Subcutaneous abdominal adipose tissue (tissue), 5 donors: Measurements from ENCODE around the gene TRIM28.
A peak's percentile ranks its signal among the peaks of the same experiment; 100 is the strongest.

ENCODE experiments used
- H3K27ac ChIP-seq: one replicate; pipeline ENCODE4 v1.7.0; 2013; ENCODE audit warnings: low read depth, mild to moderate bottlenecking, inconsistent platforms, low read length, moderate library complexity
- H3K27me3 ChIP-seq, 5 donors: one replicate each; pipeline ENCODE4 v1.7.0; 2013; ENCODE audit warnings: low read length in 5 of 5, inconsistent platforms in 1 of 5; ENCODE audit not compliant: control insufficient read depth in 5 of 5, insufficient read depth in 4 of 5
- H3K36me3 ChIP-seq, 5 donors: one replicate each; pipeline ENCODE4 v1.7.0; 2013; ENCODE audit warnings: low read length in 5 of 5; ENCODE audit not compliant: control insufficient read depth in 5 of 5, insufficient read depth in 5 of 5
- H3K4me1 ChIP-seq, 5 donors: one replicate each; pipeline ENCODE4 v1.7.0; 2013; ENCODE audit warnings: low read length in 5 of 5, mild to moderate bottlenecking in 3 of 5, moderate library complexity in 1 of 5; ENCODE audit not compliant: control insufficient read depth in 5 of 5, insufficient read depth in 5 of 5
- H3K4me3 ChIP-seq, 5 donors: one replicate each; pipeline ENCODE4 v1.7.0; 2013; ENCODE audit warnings: low read length in 5 of 5, low read depth in 1 of 5
- H3K9ac ChIP-seq, 5 donors: one replicate each; pipeline ENCODE4 v1.7.0; 2013; ENCODE audit warnings: low read length in 5 of 5, mild to moderate bottlenecking in 4 of 5, moderate library complexity in 3 of 5
- H3K9me3 ChIP-seq, 5 donors: one replicate each; pipeline ENCODE4 v1.7.0; 2013; ENCODE audit warnings: low read length in 5 of 5; ENCODE audit not compliant: control insufficient read depth in 5 of 5
- donor health status: healthy.
- donor health status: healthy.
- donor health status: healthy.
- donor health status: healthy.
- donor health status: healthy.

The TRIM28 gene

GRCh38 chr19:58549664-58550361, 5.9 kb downstream of the TRIM28 start:
- Histone ChIP-seq H3K4me1 (peaks cover 17 to 40% (median 39%) of the 10 kb centered on the region in 5 donors), H3K9ac (no peak overlapping the region), H3K27ac (no peak overlapping the region), H3K36me3 (peaks cover 0 to 73% (median 63%) of the 10 kb centered on the region in 5 donors), H3K9me3 (no peaks in the 10 kb centered on the region), H3K27me3 (no peaks in the 10 kb centered on the region), H3K4me3 (no peak overlapping the region)

GRCh38 chr19:58550362-58551122, 6.7 kb downstream of the TRIM28 start:
- no peak overlapping the region for H3K4me3 ChIP-seq
- no peaks in the 10 kb centered on the region for H3K27me3 ChIP-seq
- no peak overlapping the region for H3K27ac ChIP-seq
- no peak overlapping the region for H3K9ac ChIP-seq
- H3K4me1 ChIP-seq, result peaks cover 14 to 38% (median 37%) of the 10 kb centered on the region in 5 donors
- peaks cover 0 to 73% (median 63%) of the 10 kb centered on the region in 5 donors for H3K36me3 ChIP-seq
- H3K9me3 ChIP-seq, result no peaks in the 10 kb centered on the region

GRCh38 chr19:58551123-58551497, 7.2 kb downstream of the TRIM28 start:
- Histone ChIP-seq H3K27me3 (no peaks in the 10 kb centered on the region), H3K4me1 (peaks cover 9 to 36% (median 35%) of the 10 kb centered on the region in 5 donors), H3K27ac (no peak overlapping the region), H3K4me3 (no peak overlapping the region), H3K36me3 (peaks cover 0 to 70% (median 65%) of the 10 kb centered on the region in 5 donors), H3K9ac (no peak overlapping the region), H3K9me3 (no peaks in the 10 kb centered on the region)

GRCh38 chr19:58551577-58552471, 8.0 kb downstream of the TRIM28 start:
- H3K9ac ChIP-seq, result no peak overlapping the region
- H3K27me3 ChIP-seq, result no peaks in the 10 kb centered on the region
- H3K4me1 ChIP-seq, result peaks cover 6 to 36% (median 35%) of the 10 kb centered on the region in 5 donors
- no peak overlapping the region for H3K27ac ChIP-seq
- H3K36me3 ChIP-seq, result peaks cover 0 to 72% (median 71%) of the 10 kb centered on the region in 5 donors
- H3K4me3 ChIP-seq, result no peak overlapping the region
- H3K9me3 ChIP-seq, result no peaks in the 10 kb centered on the region

- Histone ChIP-seq H3K4me1 (peaks cover 11 to 38% (median 38%) of the 10 kb centered on the region in 5 donors), H3K9me3 (no peaks in the 10 kb centered on the region), H3K27me3 (no peaks in the 10 kb centered on the region), H3K27ac (no peak overlapping the region), H3K36me3 (peaks cover 0 to 66% (median 65%) of the 10 kb centered on the region in 5 donors), H3K9ac (no peak overlapping the region), H3K4me3 (no peak overlapping the region)
These were observed 8.8 kb downstream of the TRIM28 start for GRCh38 chr19:58552655-58553054.

GRCh38 chr19:58553799-58554493, 10.1 kb downstream of the TRIM28 start:
- H3K27me3 ChIP-seq, result no peaks in the 10 kb centered on the region
- H3K4me3 ChIP-seq, result peak overlapping the region; percentile 87 to 97 (median 95)
- peaks cover 11 to 46% (median 42%) of the 10 kb centered on the region in 5 donors for H3K4me1 ChIP-seq
- H3K27ac ChIP-seq, result peak overlapping the region; percentile 98
- peaks cover 0 to 53% (median 53%) of the 10 kb centered on the region in 5 donors for H3K36me3 ChIP-seq
- H3K9ac ChIP-seq, result peak overlapping the region; percentile 73 to 97 (median 81)
- H3K9me3 ChIP-seq, result no peaks in the 10 kb centered on the region

- H3K36me3 ChIP-seq, result peaks cover 0 to 45% (median 45%) of the 10 kb centered on the region in 5 donors
- peak within 1 kb of the TSS; percentile 80 to 97 (median 91) for H3K9ac ChIP-seq
- peak within 1 kb of the TSS; percentile 87 to 97 (median 95) for H3K4me3 ChIP-seq
- H3K27me3 ChIP-seq, result no peaks in the 10 kb centered on the region
- H3K27ac ChIP-seq, result peak within 1 kb of the TSS; percentile 98
- H3K9me3 ChIP-seq, result no peaks in the 10 kb centered on the region
- peaks cover 12 to 53% (median 49%) of the 10 kb centered on the region in 5 donors for H3K4me1 ChIP-seq
These were observed 10.9 kb downstream of the TRIM28 start, which contains the start of gene CHMP2A for GRCh38 chr19:58554494-58555368. TSS of gene CHMP2A (minus strand) at chr19:58555105. CDS start at chr19:58554212, 893 bp downstream.

GRCh38 chr19:58555369-58555885, 11.6 kb downstream of the TRIM28 start:
- Histone ChIP-seq H3K4me1 (peaks cover 13 to 57% (median 54%) of the 10 kb centered on the region in 5 donors), H3K9ac (peak overlapping the region; percentile 77 to 94 (median 90)), H3K9me3 (no peaks in the 10 kb centered on the region), H3K27me3 (no peaks in the 10 kb centered on the region), H3K4me3 (peak overlapping the region; percentile 66 to 97 (median 87)), H3K36me3 (peaks cover 0 to 38% (median 38%) of the 10 kb centered on the region in 5 donors), H3K27ac (peak overlapping the region; percentile 98)
